K562 (cell line): ENCODE results near the gene ZNRF2. TPM values are rescaled to one million over a fixed set of nuclear protein-coding genes. Genes with fewer than 3 reads are reported as not detected.

ENCODE experiments used
- ATF7 ChIP-seq: fragments of 450-650 bp; IDR thresholded peaks from 2 replicates; pipeline ENCODE4 v1.7.1; 2014; ENCODE audit warnings: mild to moderate bottlenecking, moderate library complexity
- BHLHE40 ChIP-seq: IDR thresholded peaks from 2 replicates; pipeline ENCODE4 v1.6.1; 2011; ENCODE audit warnings: low read length, improper control_type of control experiment
- CC2D1A ChIP-seq: fragments of 450-650 bp; IDR thresholded peaks from 2 replicates; pipeline ENCODE4 v1.6.1; 2017; ENCODE audit warnings: mild to moderate bottlenecking
- COPS2 ChIP-seq: fragments of 450-650 bp; conservative IDR thresholded peaks from 2 replicates; pipeline ENCODE4 v1.6.1; 2016; ENCODE audit warnings: mild to moderate bottlenecking, moderate library complexity
- CTCF ChIP-seq, 3 experiments: IDR thresholded peaks in 2 of 3; conservative IDR thresholded peaks in 1 of 3; 2 replicates each; pipeline ENCODE4 v1.5.1; 2011 to 2012; ENCODE audit warnings: low read length in 3 of 3, mild to moderate bottlenecking in 3 of 3, control low read depth in 2 of 3, improper control_type of control experiment in 1 of 3, inconsistent platforms in 1 of 3, low read depth in 1 of 3, mixed read lengths in 1 of 3, moderate library complexity in 1 of 3; ENCODE audit not compliant: insufficient read depth in 2 of 3
- DEAF1 ChIP-seq: fragments of 450-650 bp; formaldehyde crosslinking; IDR thresholded peaks from 2 replicates; pipeline ENCODE4 v1.4.0; 2020; ENCODE audit warnings: mild to moderate bottlenecking, moderate library complexity
- DIDO1 ChIP-seq: fragments of 450-650 bp; IDR thresholded peaks from 2 replicates; pipeline ENCODE4 v1.6.1; 2016; ENCODE audit warnings: low read depth, missing biosample characterization, missing genetic modification characterization
- ESRRA ChIP-seq: fragments of 450-650 bp; IDR thresholded peaks from 2 replicates; pipeline ENCODE4 v1.6.1; 2014; ENCODE audit warnings: low read depth, mild to moderate bottlenecking, moderate library complexity, borderline replicate concordance
- ETV1 ChIP-seq: fragments of 450-650 bp; conservative IDR thresholded peaks from 2 replicates; pipeline ENCODE4 v1.6.1; 2016; ENCODE audit warnings: missing genetic modification characterization, control low read depth, low read depth, missing compliant biosample characterization
- MAFK ChIP-seq: IDR thresholded peaks from 2 replicates; pipeline ENCODE4 v1.6.1; 2011; ENCODE audit warnings: low read length, improper control_type of control experiment
- MAZ ChIP-seq, 2 experiments: fragments of 450-650 bp in 1 of 2; sonication (generic) in 1 of 2; formaldehyde crosslinking; IDR thresholded peaks in 1 of 2; conservative IDR thresholded peaks in 1 of 2; 2 replicates each; pipeline versions ENCODE4 v1.4.0 to v1.5.0; 2020; ENCODE audit warnings: mild to moderate bottlenecking in 1 of 2, missing genetic modification reagents in 1 of 2
- NR2C1 ChIP-seq, 2 experiments: fragments of 450-650 bp; IDR thresholded peaks; 2 replicates each; pipeline ENCODE4 v1.6.1; 2017; ENCODE audit warnings: mild to moderate bottlenecking in 2 of 2, antibody characterized with exemption in 1 of 2, inconsistent platforms in 1 of 2, missing compliant biosample characterization in 1 of 2, missing genetic modification characterization in 1 of 2
- RB1 ChIP-seq: fragments of 450-650 bp; IDR thresholded peaks from 2 replicates; pipeline ENCODE4 v1.6.1; 2017; ENCODE audit warnings: low read depth, mild to moderate bottlenecking
- TEAD1 ChIP-seq, 2 experiments: fragments of 450-650 bp in 1 of 2; sonication (generic) in 1 of 2; formaldehyde crosslinking; IDR thresholded peaks; 2 replicates each; pipeline versions ENCODE4 v1.4.0 to v1.8.0; 2020 to 2022; ENCODE audit warnings: mild to moderate bottlenecking in 2 of 2, missing genetic modification reagents in 1 of 2
- TEAD4 ChIP-seq, 2 experiments: sonication (generic) in 1 of 2; formaldehyde crosslinking in 1 of 2; IDR thresholded peaks; 2 replicates each; pipeline versions ENCODE4 v1.6.1 to v1.8.0; 2012 to 2022; ENCODE audit warnings: borderline replicate concordance in 1 of 2, inconsistent platforms in 1 of 2, low read length in 1 of 2, mild to moderate bottlenecking in 1 of 2, missing genetic modification reagents in 1 of 2
- ZNF12 ChIP-seq: sonication (generic); formaldehyde crosslinking; IDR thresholded peaks from 2 replicates; pipeline ENCODE4 v1.4.0; 2020; ENCODE audit warnings: mild to moderate bottlenecking, missing genetic modification reagents
- polyA plus RNA-seq, 8 experiments: library from polyadenylated mRNA; depleted of rRNA in 4 of 8; stranded (reverse) in 5 of 8; unstranded in 3 of 8; fragments of >200 nt; fragmentation: Nextera tagmentation in 2 of 8; fragmentation: Illumina TruSeq in 1 of 8; extraction: Ambion mirVana in 2 of 8; extraction: Trizol in 1 of 8; gene quantifications; 2 replicates each; pipeline versions ENCODE4 v1.2.1 to v1.2.3, GENCODE V29; 2011 to 2014; ENCODE audit warnings: inconsistent platforms in 1 of 8, missing spikeins in 1 of 8
- total RNA-seq, 7 experiments: library from RNA; depleted of rRNA in 6 of 7; stranded (reverse); fragments of >200 nt in 6 of 7; fragmentation: Illumina TruSeq in 2 of 7; extraction: Trizol in 2 of 7; gene quantifications; 2 replicates each; pipeline versions ENCODE4 v1.2.1 to v1.2.3, GENCODE V29; 2011 to 2021; ENCODE audit warnings: low replicate concordance in 1 of 7

The ZNRF2 gene
- total and polyA plus RNA-seq, 9 of the 15 experiments (the other 6 are each of a cell fraction or from before 2014, with no cell fraction given) = 1.1 to 13.9 (median 5.5) TPM

- TF ChIP-seq RB1 (0 out of 2 replicates have a peak, but pooled peaks have one; percentile 35), DIDO1 (tag) (no peak), CC2D1A (0 out of 2 replicates have a peak, but pooled peaks have one; percentile 35), NR2C1 (IDR thresholded peaks at IDR 0.05) (no peak), NR2C1 (tag; IDR thresholded peaks at IDR 0.05) (no peak), ATF7 (peak; percentile 43; the same call in 1 of the 2 replicates), BHLHE40 (peak; percentile 64), MAZ (CRISPR knock-in tag; conservative IDR thresholded peaks at IDR 0.05 in 1 of 2, IDR thresholded peaks at IDR 0.05 in 1 of 2) (0 out of 4 replicates have a peak, but pooled peaks of 1 of the 2 experiments have one; percentile 33), ESRRA (0 out of 2 replicates have a peak, but pooled peaks have one; percentile 11), MAFK (no peak), TEAD1 (CRISPR knock-in tag; IDR thresholded peaks at IDR 0.05) (peak in 1 of 2 experiments; percentile 62; a peak in 1 of 4 replicates), COPS2 (no peak), ETV1 (tag) (0 out of 2 replicates have a peak, but pooled peaks have one; percentile 21), ZNF12 (CRISPR knock-in tag) (no peak), DEAF1 (peak; percentile 64; the same call in 1 of the 2 replicates), CTCF (IDR thresholded peaks at IDR 0.05 in 2 of 3, conservative IDR thresholded peaks at IDR 0.05 in 1 of 3; ENCODE audit: insufficient read depth in 2 of 3, low read depth in 1 of 3, low read length in 3 of 3) (peak; percentile 55 to 75 (median 75)), TEAD4 (IDR thresholded peaks at IDR 0.05; ENCODE audit: low read length) (peak; percentile 45), TEAD4 (CRISPR knock-in tag; IDR thresholded peaks at IDR 0.05; ENCODE audit: borderline replicate concordance) (no peak)
Measured at GRCh38 chr7:30412782-30413504, 128.5 kb downstream of the ZNRF2 start (continued).
